T-helper 2 cell treated with Interferon-gamma antibody and Interleukin-4, amounts not matched to agents 5 μg/mL and 100 μg/mL, for 36 hours (primary cell): Measurements from ENCODE around the gene SLC22A31.

Experiments used
- DNase-seq: peaks from one replicate; pipeline ENCODE4 v3.0.0; 2021; ENCODE audit warnings: low spot score
- H3K27ac Mint-ChIP-seq: one replicate; pipeline ENCODE4 v1.8.0; 2021; ENCODE audit warnings: mild to moderate bottlenecking, mixed read lengths
- H3K27me3 Mint-ChIP-seq: one replicate; pipeline ENCODE4 v1.8.0; 2021; ENCODE audit warnings: low read depth, mixed read lengths
- H3K36me3 Mint-ChIP-seq: one replicate; pipeline ENCODE4 v1.8.0; 2021; ENCODE audit warnings: low read depth, mixed read lengths
- H3K4me1 Mint-ChIP-seq: one replicate; pipeline ENCODE4 v1.8.0; 2021; ENCODE audit warnings: low read depth, mixed read lengths
- H3K4me3 Mint-ChIP-seq: one replicate; pipeline ENCODE4 v1.8.0; 2022; ENCODE audit warnings: mild to moderate bottlenecking, moderate library complexity, mixed read lengths
- H3K9me3 Mint-ChIP-seq: one replicate; pipeline ENCODE4 v1.8.0; 2021; ENCODE audit warnings: mixed read lengths

Gene SLC22A31

GRCh38 chr16:89164847-89165680, 35.3 kb downstream of the SLC22A31 start:
- DNase-seq = no peak
- no peaks in the 10 kb centered on the region for H3K36me3 Mint-ChIP-seq
- no peak overlapping the region for H3K27ac Mint-ChIP-seq
- H3K4me1 Mint-ChIP-seq = no peaks in the 10 kb centered on the region
- H3K27me3 Mint-ChIP-seq = no peaks in the 10 kb centered on the region
- H3K4me3 Mint-ChIP-seq = no peak overlapping the region
- no peaks in the 10 kb centered on the region for H3K9me3 Mint-ChIP-seq

GRCh38 chr16:89164436-89164835, 35.9 kb downstream of the SLC22A31 start:
- Mint-ChIP-seq H3K4me1 (no peaks in the 10 kb centered on the region), H3K27ac (no peak overlapping the region), H3K27me3 (no peaks in the 10 kb centered on the region), H3K9me3 (no peaks in the 10 kb centered on the region), H3K4me3 (no peak overlapping the region), H3K36me3 (no peaks in the 10 kb centered on the region)
- no peak for DNase-seq

- Mint-ChIP-seq H3K4me3 (no peak overlapping the region), H3K36me3 (no peaks in the 10 kb centered on the region), H3K9me3 (peaks cover 1% of the 10 kb centered on the region), H3K27ac (no peak overlapping the region), H3K27me3 (no peaks in the 10 kb centered on the region), H3K4me1 (no peaks in the 10 kb centered on the region)
- no peak for DNase-seq
Observed at GRCh38 chr16:89163297-89163696, 37.0 kb downstream of the SLC22A31 start.

- Mint-ChIP-seq H3K36me3 (no peaks in the 10 kb centered on the region), H3K27me3 (no peaks in the 10 kb centered on the region), H3K4me3 (no peak overlapping the region), H3K9me3 (peaks cover 9% of the 10 kb centered on the region), H3K27ac (no peak overlapping the region), H3K4me1 (no peaks in the 10 kb centered on the region)
- no peak for DNase-seq
Observed at GRCh38 chr16:89161763-89162713, 38.3 kb downstream of the SLC22A31 start.

GRCh38 chr16:89160977-89161701, 39.2 kb downstream of the SLC22A31 start:
- H3K27me3 Mint-ChIP-seq = no peaks in the 10 kb centered on the region
- no peak overlapping the region for H3K4me3 Mint-ChIP-seq
- H3K27ac Mint-ChIP-seq = no peak overlapping the region

GRCh38 chr16:89159850-89160354, 40.4 kb downstream of the SLC22A31 start:
- no peaks in the 10 kb centered on the region for H3K27me3 Mint-ChIP-seq

More at GRCh38 chr16:89160977-89161701, 39.2 kb downstream of the SLC22A31 start:
- Mint-ChIP-seq H3K4me1 (no peaks in the 10 kb centered on the region), H3K36me3 (no peaks in the 10 kb centered on the region), H3K9me3 (peaks cover 9% of the 10 kb centered on the region)
- DNase-seq = no peak

GRCh38 chr16:89159066-89159849, 41.1 kb downstream of the SLC22A31 start:
- no peak for DNase-seq
- Mint-ChIP-seq H3K4me3 (no peak overlapping the region), H3K9me3 (peaks cover 9% of the 10 kb centered on the region), H3K36me3 (no peaks in the 10 kb centered on the region), H3K4me1 (no peaks in the 10 kb centered on the region), H3K27me3 (no peaks in the 10 kb centered on the region), H3K27ac (no peak overlapping the region)

More at GRCh38 chr16:89159850-89160354, 40.4 kb downstream of the SLC22A31 start:
- no peak overlapping the region for H3K27ac Mint-ChIP-seq
- H3K4me1 Mint-ChIP-seq = no peaks in the 10 kb centered on the region
- no peak overlapping the region for H3K4me3 Mint-ChIP-seq
- H3K9me3 Mint-ChIP-seq = peaks cover 9% of the 10 kb centered on the region
- no peak for DNase-seq
- H3K36me3 Mint-ChIP-seq = no peaks in the 10 kb centered on the region

- H3K27ac Mint-ChIP-seq = no peak overlapping the region
- H3K4me3 Mint-ChIP-seq = no peak overlapping the region
- no peaks in the 10 kb centered on the region for H3K36me3 Mint-ChIP-seq
- peaks cover 9% of the 10 kb centered on the region for H3K9me3 Mint-ChIP-seq
- no peaks in the 10 kb centered on the region for H3K4me1 Mint-ChIP-seq
- no peak for DNase-seq
- H3K27me3 Mint-ChIP-seq = no peaks in the 10 kb centered on the region
Observed at GRCh38 chr16:89157778-89158177, 42.6 kb downstream of the SLC22A31 start.

GRCh38 chr16:89156740-89157645, 43.3 kb downstream of the SLC22A31 start:
- no peak overlapping the region for H3K27ac Mint-ChIP-seq
- H3K36me3 Mint-ChIP-seq = peaks cover 2% of the 10 kb centered on the region
- DNase-seq = no peak
- no peaks in the 10 kb centered on the region for H3K27me3 Mint-ChIP-seq
- no peaks in the 10 kb centered on the region for H3K4me1 Mint-ChIP-seq
- peaks cover 9% of the 10 kb centered on the region for H3K9me3 Mint-ChIP-seq
- H3K4me3 Mint-ChIP-seq = no peak overlapping the region

GRCh38 chr16:89155851-89156739, 44.2 kb downstream of the SLC22A31 start:
- H3K4me1 Mint-ChIP-seq = no peaks in the 10 kb centered on the region
- H3K9me3 Mint-ChIP-seq = peaks cover 9% of the 10 kb centered on the region
- H3K4me3 Mint-ChIP-seq = no peak overlapping the region
- H3K27me3 Mint-ChIP-seq = no peaks in the 10 kb centered on the region
- no peak for DNase-seq
- H3K27ac Mint-ChIP-seq = no peak overlapping the region
- H3K36me3 Mint-ChIP-seq = peaks cover 7% of the 10 kb centered on the region

GRCh38 chr16:89155184-89155679, 45.1 kb downstream of the SLC22A31 start:
- Mint-ChIP-seq H3K4me3 (no peak overlapping the region), H3K9me3 (peaks cover 9% of the 10 kb centered on the region), H3K27me3 (no peaks in the 10 kb centered on the region), H3K36me3 (peaks cover 14% of the 10 kb centered on the region), H3K27ac (no peak overlapping the region), H3K4me1 (no peaks in the 10 kb centered on the region)
- no peak for DNase-seq
